Measurements from ENCODE around the gene CCDC172. TPM values are rescaled to one million over a fixed set of nuclear protein-coding genes. Genes with fewer than 3 reads are reported as not detected.

CCDC172 gene
- total and polyA plus RNA-seq, 2 of the 13 experiments (the other 11 are each of a cell fraction or from before 2014, with no cell fraction given) = not detected

DNA sequence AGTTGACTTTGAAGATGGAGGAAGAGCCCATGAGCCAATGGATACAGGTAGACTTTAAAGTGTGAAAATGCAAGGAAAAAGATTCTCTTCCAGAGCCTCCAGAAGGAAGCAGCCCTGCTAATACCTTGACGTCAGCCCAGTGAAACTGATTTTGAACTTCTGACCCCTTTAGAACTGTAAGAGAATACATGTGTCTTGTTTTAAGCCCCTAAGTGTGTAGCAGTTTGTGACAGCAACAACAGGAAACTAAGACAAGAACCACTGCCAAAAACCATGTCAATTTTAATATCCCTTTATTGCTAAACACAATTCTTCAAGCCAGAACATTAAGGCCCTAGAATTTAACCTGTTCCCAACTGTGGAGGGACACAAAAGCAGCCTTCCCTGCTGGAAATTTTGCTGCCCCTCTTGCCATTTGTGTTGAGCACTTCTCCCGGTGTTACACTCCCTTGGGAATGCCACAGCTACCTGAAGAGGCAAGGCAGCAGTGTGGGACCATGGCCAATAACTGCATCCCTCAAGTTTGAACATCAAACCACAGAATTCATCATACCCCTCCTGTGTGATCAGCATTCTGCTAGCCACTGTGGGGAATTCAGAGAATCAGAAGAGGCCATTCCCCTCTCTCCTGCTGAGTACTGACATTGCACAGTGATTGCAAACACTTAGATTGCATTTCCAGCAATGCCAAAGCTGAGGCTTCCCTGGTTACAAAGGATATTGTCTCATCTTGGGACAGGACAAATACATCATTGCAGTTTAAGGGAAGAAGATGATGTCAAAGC lies 12.3 kb upstream of the CCDC172 start:
- Histone ChIP-seq H3K4me1 (ENCODE audit: insufficient read depth, low read length) (no peaks in the 10 kb centered on the region), H2AFZ (ENCODE audit: low read length) (no peak overlapping the region), H3K9me3 (ENCODE audit: low read length) (no peaks in the 10 kb centered on the region), H3K36me3 (replicated peaks in 1 of 2; ENCODE audit: control insufficient read depth in 1 of 2, insufficient read depth in 2 of 2, low read length in 2 of 2) (no peaks in the 10 kb centered on the region), H3K79me2 (ENCODE audit: insufficient read depth, low read length) (no peaks in the 10 kb centered on the region), H3K4me3 (replicated peaks in 1 of 3; ENCODE audit: insufficient read depth in 1 of 3, low read depth in 2 of 3, low read length in 3 of 3) (no peak overlapping the region), H3K27me3 (ENCODE audit: control insufficient read depth in 1 of 2, insufficient read depth in 2 of 2, low read length in 2 of 2) (no peaks in the 10 kb centered on the region), H3K4me2 (ENCODE audit: low read depth, low read length) (no peak overlapping the region), H3K9ac (ENCODE audit: insufficient read depth, low read depth, low read length) (no peak overlapping the region), H4K20me1 (ENCODE audit: insufficient read depth, low read length) (no peaks in the 10 kb centered on the region), H3K27ac (ENCODE audit: extremely low read length, insufficient read depth, low read length) (no peak overlapping the region)
- WGBS (ENCODE audit: low lambda C conversion rate) = 0% methylated on average over 2 of the region's 2 CpGs
- intact Hi-C loops (cut with micrococcal nuclease; ENCODE audit: unreplicated experiment) (no loop called here), in situ Hi-C loops (cut with HindIII; ENCODE audit: extremely low pct_ligation_motif_present, low pct_unique_long_range_greater_than_20kb) (no loop called here)
- no peak for TF ChIP-seq MYC (CRISPR knock-in tag; IDR thresholded peaks at IDR 0.05; ENCODE audit: borderline replicate concordance)
- no peak for TF ChIP-seq ONECUT2 (CRISPR knock-in tag; IDR thresholded peaks at IDR 0.05)
- TF ChIP-seq ZNF431 (CRISPR knock-in tag; IDR thresholded peaks at IDR 0.05; ENCODE audit: borderline replicate concordance, low read depth) = no peak
- TF ChIP-seq NFRKB (IDR thresholded peaks at IDR 0.05) = no peak
- no peak for TF ChIP-seq ZNF460 (CRISPR knock-in tag; IDR thresholded peaks at IDR 0.05; ENCODE audit: borderline replicate concordance)
- TF ChIP-seq NBN (conservative IDR thresholded peaks at IDR 0.05) = no peak
- no peak for TF ChIP-seq ZNF224 (CRISPR knock-in tag; IDR thresholded peaks at IDR 0.05)
- BruUV-seq (replicated peaks) = no TSS peak
- ChIA-PET CTCF (ENCODE audit: low intra/inter-chr PET ratio, low total read pairs) (no interaction called here), POLR2A (no interaction called here)
- ATAC-seq (no peak), DNase-seq (ENCODE audit: low spot score) (no peak), FAIRE-seq (no peak)

DNA sequence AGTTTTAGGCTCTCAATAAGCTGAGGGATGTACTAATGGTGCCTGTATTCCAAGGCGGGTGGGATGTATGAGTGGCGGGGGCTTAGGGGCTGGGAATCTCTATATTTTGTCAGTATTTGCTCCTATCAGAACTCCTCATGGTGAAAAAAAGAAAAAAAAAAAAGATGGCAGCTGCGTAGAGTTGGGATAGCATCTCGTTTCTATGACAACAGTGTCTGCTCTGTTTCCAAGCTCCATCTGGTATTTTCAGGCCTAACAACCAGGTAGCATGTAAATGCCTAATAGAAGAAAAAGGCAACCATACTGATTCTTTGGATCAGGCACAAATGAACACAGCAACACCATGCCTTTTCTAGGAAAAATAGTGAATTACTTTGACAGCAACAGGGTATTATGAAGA lies 11.7 kb upstream of the CCDC172 start:
- Histone ChIP-seq H3K79me2 (ENCODE audit: insufficient read depth, low read length) (no peaks in the 10 kb centered on the region), H3K27me3 (ENCODE audit: control insufficient read depth in 1 of 2, insufficient read depth in 2 of 2, low read length in 2 of 2) (no peaks in the 10 kb centered on the region), H2AFZ (ENCODE audit: low read length) (no peak overlapping the region), H3K4me1 (ENCODE audit: insufficient read depth, low read length) (no peaks in the 10 kb centered on the region), H4K20me1 (ENCODE audit: insufficient read depth, low read length) (no peaks in the 10 kb centered on the region), H3K9ac (ENCODE audit: insufficient read depth, low read depth, low read length) (no peak overlapping the region), H3K27ac (ENCODE audit: extremely low read length, insufficient read depth, low read length) (no peak overlapping the region), H3K9me3 (ENCODE audit: low read length) (no peaks in the 10 kb centered on the region), H3K36me3 (replicated peaks in 1 of 2; ENCODE audit: control insufficient read depth in 1 of 2, insufficient read depth in 2 of 2, low read length in 2 of 2) (no peaks in the 10 kb centered on the region), H3K4me3 (replicated peaks in 1 of 3; ENCODE audit: insufficient read depth in 1 of 3, low read depth in 2 of 3, low read length in 3 of 3) (no peak overlapping the region), H3K4me2 (ENCODE audit: low read depth, low read length) (no peak overlapping the region)
- ATAC-seq (no peak), DNase-seq (ENCODE audit: low spot score) (no peak), FAIRE-seq (no peak)
- TF ChIP-seq ZNF317 (CRISPR knock-in tag; IDR thresholded peaks at IDR 0.05) (no peak), MED1 (CRISPR knock-in tag; IDR thresholded peaks at IDR 0.05) (no peak), HOXA9 (CRISPR knock-in tag; IDR thresholded peaks at IDR 0.05; ENCODE audit: borderline replicate concordance) (no peak), ZBTB7A (CRISPR knock-in tag; IDR thresholded peaks at IDR 0.05) (no peak), ZNF605 (CRISPR knock-in tag; IDR thresholded peaks at IDR 0.05) (no peak)
- TF ChIP-seq, protein P1, sequence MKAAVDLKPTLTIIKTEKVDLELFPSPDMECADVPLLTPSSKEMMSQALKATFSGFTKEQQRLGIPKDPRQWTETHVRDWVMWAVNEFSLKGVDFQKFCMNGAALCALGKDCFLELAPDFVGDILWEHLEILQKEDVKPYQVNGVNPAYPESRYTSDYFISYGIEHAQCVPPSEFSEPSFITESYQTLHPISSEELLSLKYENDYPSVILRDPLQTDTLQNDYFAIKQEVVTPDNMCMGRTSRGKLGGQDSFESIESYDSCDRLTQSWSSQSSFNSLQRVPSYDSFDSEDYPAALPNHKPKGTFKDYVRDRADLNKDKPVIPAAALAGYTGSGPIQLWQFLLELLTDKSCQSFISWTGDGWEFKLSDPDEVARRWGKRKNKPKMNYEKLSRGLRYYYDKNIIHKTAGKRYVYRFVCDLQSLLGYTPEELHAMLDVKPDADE (CRISPR knock-in tag; IDR thresholded peaks at IDR 0.05) = no peak
- TF ChIP-seq, protein P2, sequence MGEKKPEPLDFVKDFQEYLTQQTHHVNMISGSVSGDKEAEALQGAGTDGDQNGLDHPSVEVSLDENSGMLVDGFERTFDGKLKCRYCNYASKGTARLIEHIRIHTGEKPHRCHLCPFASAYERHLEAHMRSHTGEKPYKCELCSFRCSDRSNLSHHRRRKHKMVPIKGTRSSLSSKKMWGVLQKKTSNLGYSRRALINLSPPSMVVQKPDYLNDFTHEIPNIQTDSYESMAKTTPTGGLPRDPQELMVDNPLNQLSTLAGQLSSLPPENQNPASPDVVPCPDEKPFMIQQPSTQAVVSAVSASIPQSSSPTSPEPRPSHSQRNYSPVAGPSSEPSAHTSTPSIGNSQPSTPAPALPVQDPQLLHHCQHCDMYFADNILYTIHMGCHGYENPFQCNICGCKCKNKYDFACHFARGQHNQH (CRISPR knock-in tag; IDR thresholded peaks at IDR 0.05) = no peak
- BruUV-seq (replicated peaks) = no TSS peak
- in situ Hi-C loops (cut with HindIII; ENCODE audit: extremely low pct_ligation_motif_present, low pct_unique_long_range_greater_than_20kb) (no loop called here), intact Hi-C loops (cut with micrococcal nuclease; ENCODE audit: unreplicated experiment) (no loop called here)
- CTCF ChIA-PET (ENCODE audit: low intra/inter-chr PET ratio, low total read pairs) = no interaction called here
- POLR2A ChIA-PET = no interaction called here
- WGBS (ENCODE audit: low lambda C conversion rate) = 0% methylated on average over 4 of the region's 4 CpGs
